ENCODE data around the gene PTGFRN.

The PTGFRN gene

DNA sequence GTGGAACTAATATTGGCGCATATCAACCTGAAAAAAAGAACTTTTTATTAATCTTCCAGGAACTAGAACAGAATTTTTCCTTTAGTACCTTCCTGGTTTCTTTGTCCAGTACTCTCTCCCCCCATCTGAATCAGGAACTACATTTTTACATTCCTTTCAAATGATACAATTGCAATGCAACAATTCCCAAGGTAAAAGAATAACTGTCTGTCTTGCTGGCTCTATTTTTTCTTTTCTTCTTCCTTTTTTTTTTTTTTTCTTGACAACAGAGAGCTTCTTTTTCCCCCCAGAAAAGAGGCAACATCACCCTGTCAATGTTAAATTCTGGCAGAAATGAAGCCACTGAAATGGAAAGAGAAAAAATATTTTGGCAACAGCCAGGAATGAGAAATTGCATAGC lies 87.3 kb downstream of the PTGFRN start:
- no peak for DNase-seq (ENCODE audit: low spot score)
- TF ChIP-seq, protein P1, sequence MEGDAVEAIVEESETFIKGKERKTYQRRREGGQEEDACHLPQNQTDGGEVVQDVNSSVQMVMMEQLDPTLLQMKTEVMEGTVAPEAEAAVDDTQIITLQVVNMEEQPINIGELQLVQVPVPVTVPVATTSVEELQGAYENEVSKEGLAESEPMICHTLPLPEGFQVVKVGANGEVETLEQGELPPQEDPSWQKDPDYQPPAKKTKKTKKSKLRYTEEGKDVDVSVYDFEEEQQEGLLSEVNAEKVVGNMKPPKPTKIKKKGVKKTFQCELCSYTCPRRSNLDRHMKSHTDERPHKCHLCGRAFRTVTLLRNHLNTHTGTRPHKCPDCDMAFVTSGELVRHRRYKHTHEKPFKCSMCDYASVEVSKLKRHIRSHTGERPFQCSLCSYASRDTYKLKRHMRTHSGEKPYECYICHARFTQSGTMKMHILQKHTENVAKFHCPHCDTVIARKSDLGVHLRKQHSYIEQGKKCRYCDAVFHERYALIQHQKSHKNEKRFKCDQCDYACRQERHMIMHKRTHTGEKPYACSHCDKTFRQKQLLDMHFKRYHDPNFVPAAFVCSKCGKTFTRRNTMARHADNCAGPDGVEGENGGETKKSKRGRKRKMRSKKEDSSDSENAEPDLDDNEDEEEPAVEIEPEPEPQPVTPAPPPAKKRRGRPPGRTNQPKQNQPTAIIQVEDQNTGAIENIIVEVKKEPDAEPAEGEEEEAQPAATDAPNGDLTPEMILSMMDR (IDR thresholded peaks at IDR 0.05), result no peak
- no peak overlapping the region for H3K4me3 ChIP-seq
- H3K27ac ChIP-seq, result no peak overlapping the region

DNA sequence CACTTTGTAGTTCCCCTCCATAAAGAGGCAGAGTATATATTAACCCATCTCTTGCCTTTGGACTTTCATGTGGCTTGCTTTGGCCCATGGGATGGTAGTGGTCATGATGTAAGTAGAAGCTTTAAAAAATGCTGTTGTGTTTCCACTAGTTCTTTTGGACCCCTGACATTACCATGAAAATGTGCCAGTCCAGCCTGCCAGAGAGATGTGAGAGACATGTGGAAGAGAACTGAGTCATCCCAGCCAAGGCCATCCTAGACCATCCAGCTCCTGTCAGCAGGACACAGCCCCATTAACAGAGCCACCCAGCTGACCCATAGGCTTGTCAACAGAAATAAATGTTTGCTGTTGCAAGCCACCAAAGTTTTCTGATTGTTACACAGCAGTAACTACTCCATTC lies 87.9 kb downstream of the PTGFRN start:
- TF ChIP-seq, protein P1 (IDR thresholded peaks at IDR 0.05), result no peak
- no peak for DNase-seq (ENCODE audit: low spot score)
- H3K27ac ChIP-seq, result no peak overlapping the region
- H3K4me3 ChIP-seq, result no peak overlapping the region

DNA sequence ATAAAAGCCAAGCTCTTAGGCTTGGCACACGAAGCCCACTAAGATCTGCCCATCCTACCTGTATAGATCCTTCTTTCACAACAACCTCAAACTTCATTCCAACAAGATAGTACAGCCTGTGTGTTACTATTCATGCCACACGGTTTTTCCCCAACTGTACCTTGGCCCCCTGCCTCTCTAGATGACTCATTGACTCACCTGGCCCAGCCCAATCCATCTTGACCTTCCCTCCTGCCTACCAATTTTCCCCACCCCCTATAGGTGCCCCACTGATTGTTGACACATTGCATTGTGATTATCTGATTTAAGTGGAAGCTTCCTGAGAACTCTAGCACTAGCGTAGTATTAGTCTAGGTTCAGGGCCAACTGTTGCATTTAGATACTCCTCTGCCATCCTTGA lies 89.9 kb downstream of the PTGFRN start:
- no peak for DNase-seq (ENCODE audit: low spot score)
- H3K4me3 ChIP-seq, result no peak overlapping the region

DNA sequence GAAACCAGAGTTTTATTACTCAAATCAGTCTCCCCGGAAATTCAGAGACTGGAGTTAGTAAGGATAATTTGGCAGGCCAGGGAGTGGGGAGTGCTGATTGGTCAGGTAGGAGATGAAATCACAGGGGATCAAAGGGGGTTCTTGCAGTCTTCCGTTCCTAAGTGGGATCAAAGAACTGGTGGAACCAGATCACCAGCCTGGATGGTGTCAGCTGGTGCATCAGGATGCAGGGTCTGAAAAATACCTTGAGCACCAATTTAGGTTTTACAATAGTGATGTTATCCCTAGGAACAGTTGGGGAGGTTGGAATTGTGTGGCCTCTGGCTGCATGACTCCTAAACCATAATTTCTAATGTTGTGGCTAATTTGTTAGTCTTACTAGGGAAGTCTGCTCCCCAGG lies 90.4 kb downstream of the PTGFRN start:
- Histone ChIP-seq H3K4me3 (no peak overlapping the region), H3K27ac (no peak overlapping the region)
- TF ChIP-seq, protein P1 (IDR thresholded peaks at IDR 0.05), result no peak

More for the DNA sequence above, 89.9 kb downstream of the PTGFRN start:
- H3K27ac ChIP-seq, result no peak overlapping the region
- TF ChIP-seq, protein P1 (IDR thresholded peaks at IDR 0.05), result no peak

DNA sequence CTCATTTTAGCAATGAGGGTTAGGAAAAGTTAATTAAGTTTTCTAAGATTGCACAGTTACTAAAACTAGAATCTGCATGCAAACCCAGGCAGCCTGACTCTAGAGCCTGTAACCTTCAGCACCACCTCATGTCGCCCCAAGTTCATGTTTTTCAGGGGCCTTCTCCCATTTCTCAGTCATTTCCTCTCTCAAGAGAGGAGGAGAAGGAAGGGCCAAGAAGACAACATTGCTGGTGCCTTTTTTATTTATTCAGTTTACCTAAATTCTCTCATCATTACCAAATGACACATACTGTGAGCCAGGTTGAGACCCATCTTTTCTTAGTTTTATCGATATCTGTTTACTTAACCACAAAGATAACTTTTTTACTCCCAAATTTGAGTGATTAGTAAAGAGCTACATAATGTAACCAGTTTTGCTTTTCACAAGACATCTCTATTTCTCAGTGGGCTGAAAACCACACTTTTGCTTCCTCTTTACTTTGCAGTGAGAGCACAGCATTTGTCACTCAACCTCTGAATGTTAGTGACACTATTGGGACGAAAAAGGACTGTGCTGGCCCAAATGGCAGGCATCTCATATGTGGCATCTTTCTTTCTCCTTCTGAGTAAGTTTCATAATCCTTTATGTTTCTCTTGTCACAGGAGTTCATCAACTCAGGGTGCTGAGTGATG lies 91.7 kb downstream of the PTGFRN start, which contains the start of gene CD101:
Gene CD101 (plus strand): TSS at position 507 of the 674 bp plus-strand sequence. CDS start 58 bp downstream, at position 565.
- DNase-seq (ENCODE audit: low spot score), result no peak
- no peak within 1 kb of the TSS for H3K27ac ChIP-seq
- H3K4me3 ChIP-seq, result no peak within 1 kb of the TSS
- TF ChIP-seq, protein P1 (IDR thresholded peaks at IDR 0.05), result no peak

More for the DNA sequence above, 90.4 kb downstream of the PTGFRN start:
- DNase-seq (ENCODE audit: low spot score), result no peak

DNA sequence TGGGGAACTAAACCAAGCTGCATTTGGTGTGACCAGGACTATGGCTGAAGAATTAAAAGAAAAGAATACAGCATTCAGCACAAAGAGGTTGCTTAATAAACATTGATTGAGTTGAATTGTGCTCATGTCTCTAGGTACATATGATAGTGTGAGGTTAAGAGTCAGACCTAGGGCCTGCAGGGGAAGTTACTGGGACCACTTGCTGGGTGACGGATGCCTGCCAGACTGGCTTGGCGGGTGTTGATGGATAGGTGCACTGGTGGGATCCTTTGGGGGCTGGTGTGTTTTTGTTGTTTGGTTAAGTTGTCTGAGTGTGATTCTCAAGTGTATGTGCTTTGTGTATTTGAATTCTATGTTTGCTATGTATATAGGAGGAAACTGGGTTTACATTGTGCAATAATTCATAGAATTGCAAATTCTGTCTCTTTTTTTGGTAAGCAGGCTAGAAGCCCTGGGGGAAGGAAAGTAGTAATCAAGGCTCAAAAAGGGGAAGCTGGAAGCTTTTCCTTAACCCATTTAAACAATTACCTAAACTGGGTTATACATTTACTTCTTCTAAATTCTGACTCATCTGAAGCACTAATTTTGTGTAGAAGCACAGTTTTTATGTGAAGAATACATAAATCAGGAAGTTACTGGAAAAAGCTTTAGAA lies 93.6 kb downstream of the PTGFRN start:
- DNase-seq (ENCODE audit: low spot score), result no peak
- TF ChIP-seq, protein P1 (IDR thresholded peaks at IDR 0.05), result no peak
- Histone ChIP-seq H3K27ac (no peak overlapping the region), H3K4me3 (no peak overlapping the region)

DNA sequence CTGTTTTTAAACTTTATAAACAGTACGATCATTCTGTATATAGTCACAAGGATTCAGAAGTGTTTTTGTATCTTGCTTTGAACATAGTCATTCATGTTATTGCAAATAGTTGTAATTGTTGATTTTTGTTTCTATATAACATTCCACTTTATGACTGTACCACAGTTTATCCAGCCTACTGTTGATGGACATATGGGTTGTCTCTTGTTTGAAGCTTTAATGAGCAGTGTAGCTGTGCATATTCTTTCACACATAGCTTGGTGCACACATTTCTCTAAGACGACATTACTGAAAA lies 98.0 kb downstream of the PTGFRN start:
- TF ChIP-seq, protein P1 (IDR thresholded peaks at IDR 0.05), result no peak
- no peak overlapping the region for H3K4me3 ChIP-seq
- H3K27ac ChIP-seq, result no peak overlapping the region
- DNase-seq (ENCODE audit: low spot score), result no peak

Measured in coronary artery (tissue), 2 donors.